ENCODE measurements around the gene ESRRG. TPM values are rescaled to one million over a fixed set of nuclear protein-coding genes. Genes with fewer than 3 reads are reported as not detected.

ESRRG gene
- total and polyA plus RNA-seq, 4 donors, result 0.07 to 0.47 (median 0.20) TPM

DNA sequence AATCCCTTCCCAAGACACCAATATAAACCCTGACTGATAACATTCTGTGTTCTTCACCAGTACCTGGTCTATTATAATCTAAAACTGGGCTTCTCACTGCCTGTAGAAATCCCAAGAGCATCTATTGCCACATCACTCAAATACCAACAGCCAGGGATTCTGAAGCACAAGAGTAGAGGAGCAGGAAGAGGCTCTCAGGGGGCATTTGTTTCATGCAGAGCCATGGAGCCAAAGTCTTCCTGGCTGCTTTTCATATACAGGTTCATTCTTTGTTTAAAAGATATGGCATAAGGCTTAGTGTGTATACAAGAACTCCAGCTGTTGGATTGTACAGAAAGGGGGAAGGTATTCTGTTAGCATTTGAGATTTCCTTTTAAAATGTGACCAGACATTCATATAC, 261.8 kb downstream of the ESRRG start:
- DNase-seq (ENCODE audit: low spot score), result no peak
- no peaks in the 10 kb centered on the region for H3K27me3 ChIP-seq (ENCODE audit: control insufficient read depth in 4 of 4, insufficient read depth in 4 of 4, low read length in 3 of 4)
- no peak overlapping the region for H3K4me3 ChIP-seq (ENCODE audit: low read depth in 1 of 3, low read length in 3 of 3)
- no peaks in the 10 kb centered on the region for H3K4me1 ChIP-seq (ENCODE audit: control insufficient read depth in 4 of 4, insufficient read depth in 4 of 4, low read length in 3 of 4)
- no peak overlapping the region for H3K9ac ChIP-seq (ENCODE audit: low read depth in 1 of 2, low read length in 2 of 2)
- H3K36me3 ChIP-seq (ENCODE audit: control insufficient read depth in 4 of 4, insufficient read depth in 3 of 4, low read depth in 1 of 4, low read length in 3 of 4), result no peaks in the 10 kb centered on the region
- TF ChIP-seq NR2F2 (IDR thresholded peaks at IDR 0.05), result no peak
- TF ChIP-seq JUND (IDR thresholded peaks at IDR 0.05), result no peak
- TF ChIP-seq, protein P1, sequence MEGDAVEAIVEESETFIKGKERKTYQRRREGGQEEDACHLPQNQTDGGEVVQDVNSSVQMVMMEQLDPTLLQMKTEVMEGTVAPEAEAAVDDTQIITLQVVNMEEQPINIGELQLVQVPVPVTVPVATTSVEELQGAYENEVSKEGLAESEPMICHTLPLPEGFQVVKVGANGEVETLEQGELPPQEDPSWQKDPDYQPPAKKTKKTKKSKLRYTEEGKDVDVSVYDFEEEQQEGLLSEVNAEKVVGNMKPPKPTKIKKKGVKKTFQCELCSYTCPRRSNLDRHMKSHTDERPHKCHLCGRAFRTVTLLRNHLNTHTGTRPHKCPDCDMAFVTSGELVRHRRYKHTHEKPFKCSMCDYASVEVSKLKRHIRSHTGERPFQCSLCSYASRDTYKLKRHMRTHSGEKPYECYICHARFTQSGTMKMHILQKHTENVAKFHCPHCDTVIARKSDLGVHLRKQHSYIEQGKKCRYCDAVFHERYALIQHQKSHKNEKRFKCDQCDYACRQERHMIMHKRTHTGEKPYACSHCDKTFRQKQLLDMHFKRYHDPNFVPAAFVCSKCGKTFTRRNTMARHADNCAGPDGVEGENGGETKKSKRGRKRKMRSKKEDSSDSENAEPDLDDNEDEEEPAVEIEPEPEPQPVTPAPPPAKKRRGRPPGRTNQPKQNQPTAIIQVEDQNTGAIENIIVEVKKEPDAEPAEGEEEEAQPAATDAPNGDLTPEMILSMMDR (IDR thresholded peaks at IDR 0.05; ENCODE audit: low read depth, low read length, missing input control), result no peak
- no peak for TF ChIP-seq TAF1 (conservative IDR thresholded peaks at IDR 0.05)
- no peak for TF ChIP-seq FOXA1 (IDR thresholded peaks at IDR 0.05)
- TF ChIP-seq SP1 (IDR thresholded peaks at IDR 0.05), result no peak
- TF ChIP-seq GABPA (IDR thresholded peaks at IDR 0.05 in 1 of 2, conservative IDR thresholded peaks at IDR 0.05 in 1 of 2), result no peak
- TF ChIP-seq EGR1 (IDR thresholded peaks at IDR 0.05; ENCODE audit: low read depth in 2 of 2), result no peak
- TF ChIP-seq FOXA2 (IDR thresholded peaks at IDR 0.05), result no peak
- TF ChIP-seq, protein P2, sequence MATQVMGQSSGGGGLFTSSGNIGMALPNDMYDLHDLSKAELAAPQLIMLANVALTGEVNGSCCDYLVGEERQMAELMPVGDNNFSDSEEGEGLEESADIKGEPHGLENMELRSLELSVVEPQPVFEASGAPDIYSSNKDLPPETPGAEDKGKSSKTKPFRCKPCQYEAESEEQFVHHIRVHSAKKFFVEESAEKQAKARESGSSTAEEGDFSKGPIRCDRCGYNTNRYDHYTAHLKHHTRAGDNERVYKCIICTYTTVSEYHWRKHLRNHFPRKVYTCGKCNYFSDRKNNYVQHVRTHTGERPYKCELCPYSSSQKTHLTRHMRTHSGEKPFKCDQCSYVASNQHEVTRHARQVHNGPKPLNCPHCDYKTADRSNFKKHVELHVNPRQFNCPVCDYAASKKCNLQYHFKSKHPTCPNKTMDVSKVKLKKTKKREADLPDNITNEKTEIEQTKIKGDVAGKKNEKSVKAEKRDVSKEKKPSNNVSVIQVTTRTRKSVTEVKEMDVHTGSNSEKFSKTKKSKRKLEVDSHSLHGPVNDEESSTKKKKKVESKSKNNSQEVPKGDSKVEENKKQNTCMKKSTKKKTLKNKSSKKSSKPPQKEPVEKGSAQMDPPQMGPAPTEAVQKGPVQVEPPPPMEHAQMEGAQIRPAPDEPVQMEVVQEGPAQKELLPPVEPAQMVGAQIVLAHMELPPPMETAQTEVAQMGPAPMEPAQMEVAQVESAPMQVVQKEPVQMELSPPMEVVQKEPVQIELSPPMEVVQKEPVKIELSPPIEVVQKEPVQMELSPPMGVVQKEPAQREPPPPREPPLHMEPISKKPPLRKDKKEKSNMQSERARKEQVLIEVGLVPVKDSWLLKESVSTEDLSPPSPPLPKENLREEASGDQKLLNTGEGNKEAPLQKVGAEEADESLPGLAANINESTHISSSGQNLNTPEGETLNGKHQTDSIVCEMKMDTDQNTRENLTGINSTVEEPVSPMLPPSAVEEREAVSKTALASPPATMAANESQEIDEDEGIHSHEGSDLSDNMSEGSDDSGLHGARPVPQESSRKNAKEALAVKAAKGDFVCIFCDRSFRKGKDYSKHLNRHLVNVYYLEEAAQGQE (IDR thresholded peaks at IDR 0.05), result no peak
- TF ChIP-seq, protein P3, sequence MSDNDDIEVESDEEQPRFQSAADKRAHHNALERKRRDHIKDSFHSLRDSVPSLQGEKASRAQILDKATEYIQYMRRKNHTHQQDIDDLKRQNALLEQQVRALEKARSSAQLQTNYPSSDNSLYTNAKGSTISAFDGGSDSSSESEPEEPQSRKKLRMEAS (IDR thresholded peaks at IDR 0.05), result no peak
- TF ChIP-seq RXRA (IDR thresholded peaks at IDR 0.05), result no peak
- TF ChIP-seq HNF4A (conservative IDR thresholded peaks at IDR 0.05), result no peak
- no peak for TF ChIP-seq YY1 (IDR thresholded peaks at IDR 0.05)
- TF ChIP-seq HNF4G (IDR thresholded peaks at IDR 0.05), result no peak
- no peaks in the 10 kb centered on the region for H3K9me3 ChIP-seq (ENCODE audit: control insufficient read depth in 4 of 4, low read length in 3 of 4)
- no peak overlapping the region for H3K27ac ChIP-seq (ENCODE audit: low read depth in 1 of 2, low read length in 2 of 2)

DNA sequence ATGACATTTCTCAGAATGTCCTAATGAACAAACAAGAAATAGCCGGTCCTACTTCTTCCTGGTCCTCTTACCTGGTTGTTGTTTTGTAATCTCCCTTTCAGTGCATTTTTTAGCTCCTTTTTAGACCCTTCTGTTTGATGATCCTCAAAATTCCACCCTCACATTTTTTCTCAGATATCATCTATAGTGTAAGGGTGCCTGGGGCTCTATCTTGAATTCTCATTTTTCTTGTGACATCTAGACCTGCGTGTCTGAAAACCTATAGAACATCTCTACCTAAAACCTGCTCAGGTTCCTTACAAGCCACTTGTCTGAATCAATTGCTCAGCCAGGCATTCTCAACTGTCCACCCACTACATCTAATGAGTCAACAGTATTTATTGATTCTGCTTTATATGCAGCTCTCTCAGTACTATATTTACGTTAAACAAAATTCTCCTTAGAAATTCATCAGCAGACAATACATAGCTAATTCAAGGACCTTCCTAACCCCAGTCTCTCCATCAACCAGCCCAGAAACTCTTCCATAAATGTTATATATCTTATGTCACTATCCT, 263.5 kb downstream of the ESRRG start:
- Histone ChIP-seq H3K4me1 (ENCODE audit: control insufficient read depth in 4 of 4, insufficient read depth in 4 of 4, low read length in 3 of 4) (no peaks in the 10 kb centered on the region), H3K9ac (ENCODE audit: low read depth in 1 of 2, low read length in 2 of 2) (no peak overlapping the region), H3K4me3 (ENCODE audit: low read depth in 1 of 3, low read length in 3 of 3) (no peak overlapping the region), H3K27me3 (ENCODE audit: control insufficient read depth in 4 of 4, insufficient read depth in 4 of 4, low read length in 3 of 4) (no peaks in the 10 kb centered on the region), H3K9me3 (ENCODE audit: control insufficient read depth in 4 of 4, low read length in 3 of 4) (no peaks in the 10 kb centered on the region), H3K27ac (ENCODE audit: low read depth in 1 of 2, low read length in 2 of 2) (no peak overlapping the region), H3K36me3 (ENCODE audit: control insufficient read depth in 4 of 4, insufficient read depth in 3 of 4, low read depth in 1 of 4, low read length in 3 of 4) (no peaks in the 10 kb centered on the region)
- WGBS, result 83% methylated on average over 3 of the region's 3 CpGs
- no peak for TF ChIP-seq FOXA2 (IDR thresholded peaks at IDR 0.05)
- TF ChIP-seq HNF4A (conservative IDR thresholded peaks at IDR 0.05), result no peak
- TF ChIP-seq HNF4G (IDR thresholded peaks at IDR 0.05), result no peak
- TF ChIP-seq, protein P4, sequence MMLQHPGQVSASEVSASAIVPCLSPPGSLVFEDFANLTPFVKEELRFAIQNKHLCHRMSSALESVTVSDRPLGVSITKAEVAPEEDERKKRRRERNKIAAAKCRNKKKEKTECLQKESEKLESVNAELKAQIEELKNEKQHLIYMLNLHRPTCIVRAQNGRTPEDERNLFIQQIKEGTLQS (IDR thresholded peaks at IDR 0.05), result no peak
- no peak for TF ChIP-seq RXRA (IDR thresholded peaks at IDR 0.05)
- TF ChIP-seq EGR1 (IDR thresholded peaks at IDR 0.05; ENCODE audit: low read depth in 2 of 2), result no peak
- TF ChIP-seq, protein P1 (IDR thresholded peaks at IDR 0.05; ENCODE audit: low read depth, low read length, missing input control), result no peak
- no peak for TF ChIP-seq RAD21 (IDR thresholded peaks at IDR 0.05)
- TF ChIP-seq TAF1 (conservative IDR thresholded peaks at IDR 0.05), result no peak
- TF ChIP-seq GABPA (IDR thresholded peaks at IDR 0.05 in 1 of 2, conservative IDR thresholded peaks at IDR 0.05 in 1 of 2), result no peak
- no peak for TF ChIP-seq JUND (IDR thresholded peaks at IDR 0.05)
- no peak for TF ChIP-seq NR2F2 (IDR thresholded peaks at IDR 0.05)
- no peak for TF ChIP-seq FOXA1 (IDR thresholded peaks at IDR 0.05)
- no peak for DNase-seq (ENCODE audit: low spot score)
